ENCODE results near the gene TEKT3.

Gene TEKT3

DNA sequence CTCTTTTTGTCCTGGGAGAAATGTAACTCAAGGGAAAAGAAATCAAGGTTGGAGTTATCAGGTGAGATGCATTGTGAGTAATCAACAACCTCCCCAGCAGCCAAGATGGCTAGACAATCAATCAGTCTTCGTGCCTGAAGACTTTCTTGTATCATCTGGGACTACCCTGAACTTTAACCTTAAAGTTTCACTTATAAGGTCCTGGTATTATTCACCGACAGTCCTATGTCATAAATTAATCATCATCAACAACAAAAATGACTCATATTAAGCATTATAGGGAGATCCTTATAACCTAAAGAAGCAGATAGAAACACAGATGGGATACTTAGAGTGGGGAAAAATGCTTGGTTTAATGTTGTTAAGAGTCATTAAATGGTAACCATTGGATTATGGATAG, 7.7 kb upstream of the TEKT3 start:
- no peak for DNase-seq

DNA sequence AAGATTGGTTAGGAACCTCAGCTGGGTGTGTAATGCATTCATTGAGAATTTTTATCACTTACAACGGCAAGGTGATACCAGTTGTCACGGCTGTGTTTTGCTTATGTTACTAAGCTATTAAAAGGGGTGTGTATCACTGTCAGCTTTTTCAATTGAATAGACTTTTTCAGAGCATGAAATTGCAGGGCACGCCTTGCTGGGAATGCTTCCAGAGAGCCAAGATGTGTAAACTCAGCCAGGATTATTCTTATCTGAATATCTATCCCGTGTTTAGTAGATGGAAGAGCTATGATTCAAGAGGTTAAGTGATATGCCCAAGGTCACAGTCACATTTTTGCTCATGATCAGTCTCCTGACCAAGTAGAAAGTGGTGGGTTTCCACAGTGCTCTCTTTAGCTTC, 6.6 kb upstream of the TEKT3 start:
- no peak for DNase-seq

GRCh38 chr17:15346066-15346595, 4.7 kb upstream of the TEKT3 start:
- DNase-seq: no peak

DNA sequence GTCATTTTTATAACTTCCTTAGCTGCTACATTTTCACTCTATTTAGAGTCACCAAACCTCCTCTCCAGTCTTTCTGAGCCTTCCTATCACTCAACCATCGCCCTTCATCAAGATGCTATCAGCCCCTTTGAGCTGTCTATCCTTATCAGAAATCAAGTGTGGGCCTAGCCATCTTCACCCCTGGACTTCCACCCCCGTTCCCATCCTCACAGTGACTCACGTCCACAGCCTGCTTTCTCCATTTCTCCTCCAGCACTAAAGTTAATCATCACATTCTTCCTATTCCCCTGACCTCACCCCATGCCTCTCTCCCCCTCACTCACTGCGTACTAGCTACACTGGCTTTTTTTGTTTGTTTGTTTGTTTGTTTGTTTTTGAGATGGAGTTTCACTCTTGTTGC, 2.4 kb upstream of the TEKT3 start:
- no peak for DNase-seq

- DNase-seq: no peak
Measured at GRCh38 chr17:15342460-15342859, 1.1 kb upstream of the TEKT3 start.

- DNase-seq: no peak
Measured at GRCh38 chr17:15341966-15342365, 569 bp upstream of the TEKT3 start.

DNA sequence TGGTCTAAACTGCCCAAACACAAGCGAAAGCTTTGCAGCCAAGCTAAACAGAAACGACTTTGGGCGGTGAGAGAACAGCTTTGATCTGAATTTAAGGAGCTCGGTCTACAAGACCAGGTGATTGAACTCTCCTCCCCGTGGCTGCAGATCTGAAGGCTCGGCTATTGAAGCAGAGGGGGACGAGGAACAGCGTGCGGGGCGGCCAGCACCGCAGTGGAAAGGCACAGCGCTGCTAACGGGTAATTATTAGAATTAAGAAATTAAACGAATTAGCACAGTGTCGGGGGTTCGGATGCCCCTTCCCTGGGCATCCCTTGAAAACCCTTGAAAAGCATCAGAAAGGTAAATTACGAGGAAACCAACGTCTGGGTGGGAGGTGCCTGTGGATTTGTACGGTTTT, 431 bp downstream of the TEKT3 start:
- no peak for DNase-seq

DNA sequence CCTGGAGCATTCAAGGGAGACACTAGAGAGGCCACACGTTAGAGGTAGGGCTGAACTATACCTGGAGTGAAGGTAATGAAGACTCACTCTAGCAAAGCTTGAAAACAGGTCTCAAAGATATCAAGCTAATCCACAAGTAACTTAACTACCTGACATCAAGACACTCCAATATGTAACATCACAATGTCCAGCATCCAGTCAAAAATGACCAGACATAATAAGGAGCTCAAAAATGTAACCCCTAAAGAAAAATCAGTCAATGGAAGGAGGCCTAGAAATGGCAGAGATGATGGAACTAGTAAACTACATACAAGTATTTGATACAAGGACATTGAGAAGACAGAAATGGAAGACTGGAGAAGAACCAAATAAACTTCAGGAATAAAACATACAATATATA, 6.0 kb downstream of the TEKT3 start:
- no peak for DNase-seq

- DNase-seq: no peak
Measured at GRCh38 chr17:15334266-15334665, 7.1 kb downstream of the TEKT3 start.

DNA sequence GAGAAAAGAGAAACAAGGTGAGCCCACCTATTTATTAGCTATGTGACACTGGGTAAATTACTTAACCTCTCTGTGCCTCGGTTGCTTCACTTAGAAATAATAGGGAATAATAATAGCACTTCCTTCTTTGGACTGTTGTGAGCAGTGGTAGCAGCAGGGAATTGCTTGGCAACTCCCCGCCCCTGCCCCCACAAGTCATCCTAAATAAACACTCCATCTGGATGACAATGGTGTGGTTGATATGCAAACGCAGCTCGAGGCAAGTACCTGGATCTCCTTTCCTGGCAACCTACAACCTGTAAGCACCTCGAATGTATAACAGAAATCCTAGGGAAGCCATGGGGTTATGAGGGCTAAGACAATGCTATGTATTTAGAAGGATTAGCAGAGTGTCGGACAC, 9.1 kb downstream of the TEKT3 start:
- no peak for DNase-seq

DNA sequence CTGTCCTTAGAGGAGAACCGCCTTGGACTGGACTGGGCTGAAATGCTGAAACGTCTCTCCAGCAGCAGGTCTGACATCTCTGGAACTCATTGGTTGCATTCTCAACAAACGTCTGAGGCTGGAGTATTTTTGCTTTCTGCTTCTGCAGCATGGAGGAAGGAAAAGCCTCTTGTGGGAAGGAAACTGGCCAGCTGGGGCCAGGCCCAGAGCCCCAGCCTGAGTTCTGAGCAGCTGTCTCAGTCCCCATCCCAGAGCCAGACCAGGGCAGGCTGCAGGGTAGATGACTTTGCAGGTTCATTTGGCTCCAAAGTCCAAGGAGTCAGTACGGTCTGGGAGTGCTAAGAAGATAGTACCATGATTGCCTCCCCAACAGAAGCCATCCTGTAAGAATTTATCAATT, 18.3 kb downstream of the TEKT3 start:
- no peak for DNase-seq

- no peak for DNase-seq
Measured at GRCh38 chr17:15321556-15322251, 19.7 kb downstream of the TEKT3 start.

- no peak for DNase-seq
Measured at GRCh38 chr17:15319452-15320010, 21.9 kb downstream of the TEKT3 start.

DNA sequence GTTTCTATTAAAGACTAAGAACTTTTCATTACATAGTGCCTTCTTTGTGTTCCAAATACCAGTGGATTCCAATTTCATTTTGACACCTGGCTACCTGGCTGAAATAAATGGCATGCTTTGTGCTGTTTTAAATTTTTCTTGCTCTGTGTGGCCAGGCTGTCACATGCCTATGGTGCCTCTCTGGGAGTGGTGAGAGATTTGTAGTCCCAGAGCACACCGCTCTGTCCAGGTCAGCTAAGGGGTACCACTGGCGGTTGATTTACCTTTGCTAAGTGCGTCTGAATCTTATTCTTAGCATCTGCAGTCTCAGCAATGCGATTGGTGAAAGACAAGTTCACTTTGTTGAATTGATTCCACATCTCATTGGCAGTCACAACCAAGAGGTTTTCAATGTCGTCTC, 29.4 kb downstream of the TEKT3 start:
- no peak for DNase-seq

- DNase-seq: no peak
Measured at GRCh38 chr17:15309793-15310192, 31.6 kb downstream of the TEKT3 start.

DNA sequence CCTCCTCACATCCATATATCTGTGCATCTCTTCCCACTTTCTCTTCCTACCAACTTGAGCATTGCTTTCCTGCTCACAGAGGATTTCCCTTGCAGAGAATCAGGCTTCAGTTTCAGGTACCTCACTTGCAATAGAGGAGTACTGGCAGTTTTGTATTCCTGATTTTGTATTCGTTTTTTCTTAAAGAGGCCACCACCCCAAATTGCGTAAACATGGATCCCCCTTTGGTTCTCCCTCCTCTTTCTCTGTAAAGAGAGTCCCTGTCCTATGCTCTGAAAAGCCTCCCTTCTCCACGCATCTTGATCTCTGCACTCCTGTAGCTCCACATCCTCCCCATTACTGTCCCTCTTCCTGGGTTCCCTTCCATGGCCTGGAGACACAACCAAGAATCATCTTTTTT, 32.2 kb downstream of the TEKT3 start:
- DNase-seq: no peak

DNA sequence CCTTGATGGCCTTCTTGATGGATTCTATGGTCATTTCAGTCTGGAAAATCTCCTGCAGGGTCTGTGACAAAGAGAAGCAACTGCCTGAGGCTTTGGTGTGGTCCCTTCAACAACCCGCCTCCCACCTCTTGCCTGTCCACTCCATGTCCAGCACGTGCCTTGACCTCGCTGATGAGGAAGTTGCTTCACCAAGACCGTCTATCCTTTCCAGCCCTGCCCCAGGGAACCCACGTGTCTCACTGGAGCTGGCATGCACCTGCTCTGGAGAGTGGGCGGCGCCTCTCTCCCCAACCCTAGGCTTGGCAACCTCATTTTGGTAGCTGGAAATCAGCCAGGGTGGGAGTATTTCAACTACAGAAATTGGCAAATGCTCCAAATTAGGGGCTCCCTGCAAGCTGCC, 32.6 kb downstream of the TEKT3 start:
- DNase-seq: no peak

DNA sequence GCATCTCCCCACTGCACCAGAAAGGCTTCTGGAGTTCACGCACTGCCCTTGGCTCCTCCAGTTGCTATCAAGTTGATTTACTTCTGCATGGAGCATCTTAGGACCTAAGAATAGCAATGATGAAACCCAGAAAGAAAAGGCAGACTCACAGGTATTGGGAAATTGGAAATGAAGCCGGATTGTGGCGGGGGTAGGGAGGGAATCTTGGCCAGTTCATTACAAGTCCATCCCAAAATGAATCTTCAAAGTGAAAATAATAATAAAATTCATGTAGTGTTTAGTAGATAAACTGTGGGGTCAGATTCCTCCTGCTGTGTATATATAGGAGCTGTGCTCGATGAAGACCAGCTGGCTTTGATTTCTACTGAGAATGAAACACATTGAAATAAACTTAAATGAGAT, 33.7 kb downstream of the TEKT3 start:
- DNase-seq: no peak

DNA sequence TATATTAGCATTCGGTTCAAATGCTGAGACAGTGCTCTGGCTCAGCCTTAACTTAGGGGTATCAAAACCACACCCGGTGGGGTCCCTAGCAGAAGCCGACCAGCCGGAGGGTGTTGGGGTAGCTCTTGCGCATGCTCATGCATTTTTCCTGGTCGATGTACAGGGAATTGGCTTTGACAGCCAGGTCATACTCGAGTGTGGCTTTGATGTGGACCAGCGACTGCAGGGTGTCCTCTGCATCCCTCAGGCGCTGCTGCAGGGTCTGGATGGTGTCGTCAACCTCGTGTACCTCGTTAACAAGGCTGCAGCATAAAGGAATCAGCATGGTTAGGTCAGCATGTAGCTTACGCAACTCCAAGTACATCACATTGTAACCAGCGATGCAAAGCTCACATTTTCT, 37.5 kb downstream of the TEKT3 start:
- DNase-seq: no peak

DNA sequence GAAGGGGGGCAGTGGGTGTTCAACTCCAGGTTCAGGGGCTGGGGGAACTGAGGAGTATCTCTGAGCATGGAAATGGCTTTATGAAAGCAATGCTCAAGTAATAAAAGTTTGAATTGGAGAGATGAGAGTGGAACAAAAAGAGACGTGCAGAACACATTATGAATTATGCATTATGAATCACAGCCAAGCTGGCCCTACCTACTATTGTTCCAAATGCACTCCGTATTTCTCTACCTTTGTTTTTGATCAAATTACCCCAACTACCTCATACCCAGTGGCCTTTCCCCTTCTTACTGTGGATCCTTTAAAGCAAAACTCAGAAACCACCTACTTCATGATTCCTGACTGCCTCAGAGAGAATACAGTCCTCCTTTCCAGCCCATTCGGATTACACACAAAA, 38.1 kb downstream of the TEKT3 start:
- no peak for DNase-seq

GRCh38 chr17:15301845-15302244, 39.6 kb downstream of the TEKT3 start:
- no peak for DNase-seq

- no peak for DNase-seq
Measured at GRCh38 chr17:15298176-15298575, 43.2 kb downstream of the TEKT3 start.

- DNase-seq: no peak
Measured at GRCh38 chr17:15293558-15293957, 47.8 kb downstream of the TEKT3 start.

GRCh38 chr17:15291674-15292361, 49.6 kb downstream of the TEKT3 start:
- DNase-seq: no peak

Measured in T-helper 2 cell (primary cell).